ENCODE measurements around the gene CRYL1.

DNA sequence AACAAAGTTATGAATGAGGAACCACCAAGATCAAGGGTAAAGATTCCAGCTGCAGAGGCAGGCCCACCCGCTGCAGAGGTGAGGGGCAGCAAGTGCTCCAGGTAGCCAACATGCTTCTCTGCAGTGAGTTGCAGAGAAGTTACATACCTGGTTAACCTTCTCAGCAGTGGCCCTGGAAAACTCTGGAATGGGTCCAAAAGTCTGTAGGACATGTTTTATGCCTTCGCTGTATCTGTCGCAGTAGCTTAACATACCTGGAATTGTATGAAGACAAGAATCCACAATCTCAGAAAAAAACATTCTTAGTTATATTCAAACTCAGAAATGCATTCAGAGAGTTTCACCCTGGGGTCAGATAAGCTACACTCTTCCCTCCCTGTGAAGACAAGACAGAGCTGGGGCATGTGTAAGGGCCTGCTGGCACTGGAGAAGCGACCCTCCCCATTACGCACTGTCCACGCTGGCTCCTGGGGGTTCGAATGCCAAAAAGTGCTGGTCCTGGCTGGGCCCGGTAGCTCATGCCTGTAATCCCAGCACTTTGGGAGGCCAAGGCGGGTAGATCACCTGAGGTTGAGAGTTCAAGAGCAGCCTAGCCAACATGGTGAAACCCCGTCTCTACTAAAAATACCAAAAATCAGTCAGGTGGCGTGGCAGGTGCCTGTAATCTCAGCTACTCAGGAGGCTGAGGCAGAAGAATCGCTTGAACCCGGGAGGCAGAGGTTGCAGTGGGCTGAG lies 121.0 kb downstream of the CRYL1 start:
- TF ChIP-seq, protein P1, sequence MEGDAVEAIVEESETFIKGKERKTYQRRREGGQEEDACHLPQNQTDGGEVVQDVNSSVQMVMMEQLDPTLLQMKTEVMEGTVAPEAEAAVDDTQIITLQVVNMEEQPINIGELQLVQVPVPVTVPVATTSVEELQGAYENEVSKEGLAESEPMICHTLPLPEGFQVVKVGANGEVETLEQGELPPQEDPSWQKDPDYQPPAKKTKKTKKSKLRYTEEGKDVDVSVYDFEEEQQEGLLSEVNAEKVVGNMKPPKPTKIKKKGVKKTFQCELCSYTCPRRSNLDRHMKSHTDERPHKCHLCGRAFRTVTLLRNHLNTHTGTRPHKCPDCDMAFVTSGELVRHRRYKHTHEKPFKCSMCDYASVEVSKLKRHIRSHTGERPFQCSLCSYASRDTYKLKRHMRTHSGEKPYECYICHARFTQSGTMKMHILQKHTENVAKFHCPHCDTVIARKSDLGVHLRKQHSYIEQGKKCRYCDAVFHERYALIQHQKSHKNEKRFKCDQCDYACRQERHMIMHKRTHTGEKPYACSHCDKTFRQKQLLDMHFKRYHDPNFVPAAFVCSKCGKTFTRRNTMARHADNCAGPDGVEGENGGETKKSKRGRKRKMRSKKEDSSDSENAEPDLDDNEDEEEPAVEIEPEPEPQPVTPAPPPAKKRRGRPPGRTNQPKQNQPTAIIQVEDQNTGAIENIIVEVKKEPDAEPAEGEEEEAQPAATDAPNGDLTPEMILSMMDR (IDR thresholded peaks at IDR 0.05), result no peak
- TF ChIP-seq EZH2 (IDR thresholded peaks at IDR 0.05; ENCODE audit: borderline replicate concordance, insufficient read depth, low read depth, low read length, poor library complexity, severe bottlenecking), result no peak
